HAP-1 (cell line): ENCODE results near the gene SOST.
A peak's percentile ranks its signal among the peaks of the same experiment; 100 is the strongest.

Source experiments
- DNase-seq, 2 experiments: peaks; one replicate each; pipeline ENCODE4 v3.0.0-alpha.2; 2016 to 2020; ENCODE audit warnings: low spot score in 2 of 2
- H3K27me3 ChIP-seq: fragments of 250-450 bp; sonication (Bioruptor Pico); 2 replicates; pipeline ENCODE4 v1.5.1; 2020; ENCODE audit warnings: low read depth, mild to moderate bottlenecking, moderate library complexity
- H3K36me3 ChIP-seq: fragments of 250-450 bp; sonication (Bioruptor Pico); replicated peaks from 2 replicates; pipeline ENCODE4 v1.5.1; 2020; ENCODE audit warnings: mild to moderate bottlenecking
- H3K4me1 ChIP-seq: fragments of 250-450 bp; sonication (Bioruptor Pico); 2 replicates; pipeline ENCODE4 v1.5.1; 2020; ENCODE audit warnings: mild to moderate bottlenecking
- H3K4me3 ChIP-seq: fragments of 250-450 bp; sonication (Bioruptor Pico); 2 replicates; pipeline ENCODE4 v1.5.1; 2020; ENCODE audit warnings: mild to moderate bottlenecking, moderate library complexity
- H3K9me3 ChIP-seq: fragments of 250-450 bp; sonication (Bioruptor Pico); 2 replicates; pipeline ENCODE4 v1.5.1; 2020; ENCODE audit warnings: mild to moderate bottlenecking, moderate library complexity
- in situ Hi-C: fragments of 300-500 bp; cut with MboI; formaldehyde crosslinking; loops from 3 replicates; pipeline ENCODE4 v1.14.3; 2020; ENCODE audit warnings: low sequenced_read_pairs, inconsistent platforms, mixed read lengths

The SOST gene

DNA sequence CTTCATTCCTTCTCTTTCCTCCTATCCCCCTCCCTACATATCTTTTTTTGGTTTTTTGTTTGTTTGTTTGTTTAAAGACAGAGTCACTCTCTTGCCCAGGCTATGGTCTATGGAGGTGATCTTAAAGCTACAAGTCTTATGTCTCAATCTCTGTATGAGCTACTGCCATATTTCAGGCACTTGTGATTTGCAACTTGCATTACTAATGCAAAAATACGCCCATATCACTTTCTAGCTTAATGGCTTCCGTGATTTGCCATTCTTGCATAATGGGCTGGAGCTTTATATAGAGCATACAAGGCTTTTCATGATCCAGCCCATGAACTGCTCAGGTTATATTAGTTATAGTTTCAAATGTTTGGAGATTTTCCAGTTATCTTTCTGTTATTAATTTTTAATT, 29.1 kb upstream of the SOST start:
- in situ Hi-C loops = no loop called here
- no peak for DNase-seq
- Histone ChIP-seq H3K27me3 (0 out of 2 replicates have a peak, but pooled peaks cover 4% of the 10 kb centered on the region), H3K4me1 (peaks cover 5% of the 10 kb centered on the region; the same call in 1 of the 2 replicates), H3K36me3 (no peaks in the 10 kb centered on the region), H3K9me3 (0 out of 2 replicates have a peak, but pooled peaks cover 3% of the 10 kb centered on the region), H3K4me3 (no peak overlapping the region)

DNA sequence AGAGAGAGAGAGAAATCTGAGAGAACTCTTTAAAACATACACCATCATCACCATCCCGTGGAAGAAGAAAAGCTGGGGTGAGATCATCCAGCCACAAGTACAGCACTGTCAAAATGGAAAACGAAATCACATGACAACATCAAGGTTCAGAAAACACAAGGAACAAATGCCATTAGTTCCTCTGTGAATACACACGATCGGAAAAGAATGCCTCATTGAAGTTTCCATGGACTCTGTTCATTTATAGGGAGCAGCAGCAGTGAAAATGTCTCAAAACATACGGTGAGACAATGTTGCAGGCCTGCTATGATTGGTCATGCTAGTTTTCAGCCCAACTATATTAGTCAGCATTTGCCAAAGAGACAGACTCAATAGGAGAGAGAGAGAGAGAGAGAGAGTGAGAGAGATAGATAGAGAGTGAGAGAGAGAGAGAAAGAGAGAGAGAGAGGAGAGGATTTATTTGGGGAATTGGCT, 26.1 kb upstream of the SOST start:
- no peaks in the 10 kb centered on the region for H3K4me1 ChIP-seq
- 0 out of 2 replicates have a peak, but pooled peaks cover 8% of the 10 kb centered on the region for H3K27me3 ChIP-seq
- in situ Hi-C loops = no loop called here
- DNase-seq = no peak
- no peak overlapping the region for H3K4me3 ChIP-seq
- H3K36me3 ChIP-seq = no peaks in the 10 kb centered on the region
- no peaks in the 10 kb centered on the region for H3K9me3 ChIP-seq

DNA sequence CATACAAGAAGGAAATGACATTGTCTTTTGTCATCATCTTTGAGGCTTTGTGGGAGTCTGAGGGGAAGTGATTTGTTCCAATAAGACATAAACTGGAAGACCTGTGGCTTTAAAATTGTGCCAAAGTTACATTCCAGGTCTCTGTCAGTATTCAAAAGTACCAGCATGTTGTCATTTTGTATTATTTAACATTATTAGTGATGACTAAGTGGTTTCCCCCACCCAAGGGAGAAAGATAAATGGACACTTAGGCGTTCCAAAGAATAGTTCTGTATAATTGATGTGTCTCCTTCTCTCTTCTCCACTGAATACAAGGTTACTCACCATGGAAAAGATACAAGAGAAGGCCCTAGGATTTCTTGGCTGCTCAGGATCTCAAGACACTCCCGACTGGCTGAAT, 25.5 kb upstream of the SOST start:
- Histone ChIP-seq H3K36me3 (no peaks in the 10 kb centered on the region), H3K4me1 (peaks cover 5% of the 10 kb centered on the region), H3K27me3 (0 out of 2 replicates have a peak, but pooled peaks cover 8% of the 10 kb centered on the region), H3K9me3 (no peaks in the 10 kb centered on the region), H3K4me3 (no peak overlapping the region)
- in situ Hi-C loops = no loop called here
- no peak for DNase-seq

DNA sequence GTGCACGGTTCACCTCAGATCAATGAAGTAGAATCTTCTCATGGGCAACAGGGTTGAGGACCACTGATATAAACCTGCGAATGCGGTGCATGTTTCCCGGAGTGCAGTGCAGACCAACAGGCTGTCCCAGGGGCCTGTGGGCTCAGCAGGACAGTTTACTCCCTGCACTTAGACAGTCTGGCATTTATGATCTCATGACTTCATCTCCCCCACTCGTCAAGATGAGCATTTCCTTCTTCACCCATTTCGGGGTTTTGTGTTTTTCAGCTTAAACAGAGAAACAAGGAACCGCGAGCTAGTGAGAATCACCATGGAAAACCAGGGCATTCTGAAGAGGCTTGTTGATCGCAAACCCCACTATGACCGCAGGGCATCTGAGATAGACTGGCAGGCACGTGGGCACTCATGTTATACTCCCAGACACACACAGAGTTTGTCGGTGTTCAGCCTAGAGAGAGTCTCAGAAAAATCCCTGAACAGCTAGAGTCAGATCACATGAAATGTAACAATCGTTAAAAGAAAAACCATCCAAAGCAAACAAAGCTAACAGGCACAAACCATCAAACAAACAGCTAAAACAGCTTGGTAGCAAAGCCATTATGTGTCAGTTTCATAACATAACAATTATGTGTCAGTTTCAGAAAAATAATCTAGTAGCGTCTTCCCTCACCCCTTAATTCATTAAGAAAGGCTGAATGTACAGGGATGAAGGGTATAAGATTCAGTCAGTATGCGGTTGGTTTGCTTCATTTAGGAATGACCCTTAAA, 24.5 kb upstream of the SOST start:
- Histone ChIP-seq H3K36me3 (no peaks in the 10 kb centered on the region; the same call in 1 of the 2 replicates), H3K4me1 (peaks cover 5% of the 10 kb centered on the region), H3K9me3 (no peaks in the 10 kb centered on the region), H3K4me3 (no peak overlapping the region), H3K27me3 (0 out of 2 replicates have a peak, but pooled peaks cover 8% of the 10 kb centered on the region)
- in situ Hi-C loops = no loop called here
- DNase-seq = no peak

DNA sequence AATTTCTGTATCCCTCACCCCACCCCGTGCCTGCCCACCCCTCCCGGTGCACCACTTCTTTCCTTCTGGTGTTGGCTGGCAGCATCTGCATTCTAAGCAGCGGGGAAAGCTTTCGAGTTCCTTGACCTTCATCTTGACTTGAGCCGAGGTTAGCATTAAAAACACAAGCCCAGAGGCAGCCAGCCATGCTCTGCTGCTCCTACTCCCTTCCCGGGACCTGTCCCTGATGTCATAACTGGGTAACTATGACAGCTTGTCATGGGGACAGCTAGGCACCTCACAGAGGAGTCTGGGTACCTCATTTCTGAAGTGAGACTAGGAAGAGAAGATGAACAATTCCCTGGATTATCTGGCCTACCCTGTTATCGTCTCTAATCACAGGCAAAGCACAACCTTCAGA, 21.5 kb upstream of the SOST start, which contains the start of gene CFAP97D1:
Gene CFAP97D1, plus strand, starts transcription at position 301 of the 400 bp plus-strand sequence. Its CDS starts 28 bp downstream, at position 329.
- no peak for DNase-seq
- peaks cover 5% of the 10 kb centered on the region for H3K36me3 ChIP-seq
- H3K9me3 ChIP-seq = no peaks in the 10 kb centered on the region
- 0 out of 2 replicates have a peak, but pooled peaks cover 8% of the 10 kb centered on the region for H3K27me3 ChIP-seq
- peaks cover 10% of the 10 kb centered on the region for H3K4me1 ChIP-seq
- in situ Hi-C loops = no loop called here
- peak within 1 kb of the TSS; percentile 86 for H3K4me3 ChIP-seq

DNA sequence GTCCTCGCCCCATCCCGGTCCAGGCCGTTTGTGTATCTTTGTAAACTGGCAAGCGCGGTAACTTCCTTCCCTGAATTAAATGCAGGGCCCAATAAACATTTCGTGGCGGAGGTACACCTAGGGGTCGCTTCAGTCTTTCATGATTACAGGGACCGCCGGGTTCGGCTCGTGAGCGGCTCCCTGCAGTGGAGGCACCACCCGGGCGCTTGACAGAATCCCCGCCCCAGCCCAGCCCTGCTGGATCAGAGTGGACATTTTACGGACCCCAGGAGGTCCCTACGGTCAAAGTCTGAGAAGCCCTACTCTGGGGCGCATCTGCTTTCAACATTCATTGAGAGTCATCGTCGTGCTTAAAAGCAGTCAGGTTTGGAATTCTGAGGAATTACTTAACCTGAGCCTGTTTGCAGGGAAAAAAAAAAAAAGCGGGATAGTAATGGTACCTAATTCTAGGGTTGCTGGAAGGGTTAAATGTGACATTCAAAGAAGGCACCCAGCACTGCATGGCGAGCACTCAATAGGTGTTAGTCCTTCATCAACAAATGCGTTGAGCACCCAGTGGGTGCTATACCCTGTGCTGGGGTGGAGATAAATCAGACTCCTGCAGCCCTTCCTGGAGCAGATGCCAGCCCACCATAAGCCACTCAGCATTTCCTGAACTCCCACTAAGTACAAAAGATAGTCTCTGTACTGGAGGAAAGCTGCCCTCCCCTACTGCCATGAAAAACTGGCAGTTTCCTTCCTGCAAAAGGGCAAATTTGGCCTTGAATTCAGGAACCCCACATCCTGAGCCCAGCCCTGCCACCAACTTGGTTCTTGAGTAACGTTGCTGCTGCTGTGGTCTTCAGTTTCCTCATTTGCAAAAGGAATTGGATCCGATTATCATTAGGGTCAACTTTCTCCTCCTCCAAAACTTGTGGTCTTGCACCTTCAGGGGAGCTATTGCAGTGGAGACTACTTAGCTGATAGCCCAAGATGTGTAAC, 20.8 kb upstream of the SOST start:
- peaks cover 10% of the 10 kb centered on the region for H3K36me3 ChIP-seq
- peaks cover 10% of the 10 kb centered on the region for H3K4me1 ChIP-seq
- DNase-seq = peak; percentile 52 to 75
- peak overlapping the region; percentile 86 for H3K4me3 ChIP-seq
- in situ Hi-C loops = no loop called here
- no peaks in the 10 kb centered on the region for H3K9me3 ChIP-seq
- 0 out of 2 replicates have a peak, but pooled peaks cover 8% of the 10 kb centered on the region for H3K27me3 ChIP-seq

DNA sequence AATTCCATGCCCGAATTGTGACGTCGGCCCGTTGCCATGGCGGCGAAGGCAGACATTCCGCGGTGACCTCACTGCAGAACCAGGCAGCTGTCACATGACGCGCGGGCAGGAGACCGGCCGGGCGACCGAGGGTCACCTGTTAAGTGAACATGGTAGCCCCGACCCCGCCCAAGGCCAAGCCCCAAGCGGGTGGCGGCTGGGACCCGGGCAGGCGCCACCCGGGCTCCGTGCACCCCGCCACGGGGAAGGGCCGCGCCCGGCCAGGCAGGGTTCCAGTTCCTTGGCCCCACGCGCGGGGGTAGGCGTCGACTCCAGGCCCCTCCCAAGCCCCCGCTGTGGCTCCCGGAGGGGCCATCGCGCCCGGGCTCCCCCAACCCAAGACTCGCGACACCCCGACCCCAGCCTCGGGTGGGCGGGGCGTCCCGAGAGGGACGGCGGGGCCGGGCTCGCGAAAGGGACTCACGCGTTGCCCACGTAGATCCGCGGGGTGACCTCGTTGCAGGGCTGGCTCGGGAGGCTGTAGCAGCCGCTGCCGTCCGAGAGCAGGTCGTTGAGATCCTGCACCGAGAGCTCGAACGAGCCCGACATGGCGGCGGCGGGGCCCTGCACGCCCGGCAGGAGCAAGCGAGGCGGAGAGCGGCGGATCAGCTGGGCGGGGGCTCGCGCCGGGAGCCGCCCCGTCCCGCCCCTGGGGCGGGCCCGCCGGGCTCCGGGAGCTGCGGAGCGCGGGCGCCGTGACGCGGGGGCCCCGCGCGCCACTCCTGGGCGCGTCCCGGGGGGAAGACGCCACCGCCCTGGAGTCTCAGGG, 19.9 kb upstream of the SOST start, which contains the start of gene DUSP3:
Gene DUSP3, minus strand, starts transcription at position 641 of the 808 bp plus-strand sequence. Its CDS starts 53 bp downstream, at position 588.
- Histone ChIP-seq H3K36me3 (peaks cover 16% of the 10 kb centered on the region), H3K4me1 (peaks cover 10% of the 10 kb centered on the region), H3K9me3 (no peaks in the 10 kb centered on the region), H3K4me3 (peak within 1 kb of the TSS; percentile 86), H3K27me3 (0 out of 2 replicates have a peak, but pooled peaks cover 8% of the 10 kb centered on the region)
- peak; percentile 66 to 91 for DNase-seq
- in situ Hi-C loops = no loop called here

DNA sequence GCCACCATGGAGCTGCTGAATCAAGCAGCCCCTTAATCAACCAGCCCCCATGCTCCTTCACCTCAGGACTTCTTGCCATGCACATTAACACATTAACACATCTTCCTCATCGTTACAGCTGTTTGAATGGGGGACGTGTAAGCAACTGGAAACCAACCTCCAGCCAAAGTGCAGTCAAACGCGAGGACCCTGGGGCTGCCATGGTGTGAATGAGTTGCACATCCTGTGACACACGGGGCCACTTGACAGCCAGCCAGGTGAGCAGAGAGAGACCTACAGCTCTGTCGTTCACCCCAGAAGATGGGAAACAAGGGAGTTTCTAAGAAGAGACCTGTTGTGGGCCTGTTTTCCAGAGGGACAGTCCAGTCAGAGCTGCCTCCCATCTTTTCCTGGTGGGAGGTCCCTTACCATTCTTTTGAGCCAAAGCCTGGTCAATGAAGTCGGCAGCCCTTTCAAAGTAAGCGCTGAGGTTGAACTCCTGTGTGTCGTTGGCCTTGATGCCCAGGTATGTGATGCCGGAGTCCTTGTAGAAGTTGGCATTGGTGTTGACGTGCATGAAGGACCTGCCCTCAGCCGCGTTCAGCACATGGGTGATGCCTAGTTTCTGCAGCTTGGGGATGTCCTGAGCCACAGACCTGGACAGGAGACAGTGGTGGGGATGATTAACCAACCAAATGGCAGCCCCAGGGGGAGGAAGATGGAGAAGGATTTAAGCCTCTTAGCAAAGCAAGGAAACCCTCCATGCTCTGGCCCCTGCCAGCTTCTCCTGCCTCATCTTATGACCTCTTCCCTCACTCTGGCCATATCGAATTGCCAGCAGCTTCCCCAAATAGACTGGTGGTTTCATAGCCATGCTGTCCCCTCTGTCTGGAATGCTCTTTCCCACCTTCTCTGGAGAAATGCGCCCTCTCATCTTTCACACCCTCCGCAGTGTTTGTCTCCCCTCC, 16.0 kb upstream of the SOST start:
- Histone ChIP-seq H3K4me1 (peaks cover 9% of the 10 kb centered on the region), H3K9me3 (no peaks in the 10 kb centered on the region), H3K36me3 (peaks cover 43% of the 10 kb centered on the region), H3K4me3 (no peak overlapping the region), H3K27me3 (no peaks in the 10 kb centered on the region)
- in situ Hi-C loops = loop anchor here (25.0 kb wide), 1 partner anchor 112 kb away; the partner anchor contains the start of gene MEOX1
- no peak for DNase-seq

DNA sequence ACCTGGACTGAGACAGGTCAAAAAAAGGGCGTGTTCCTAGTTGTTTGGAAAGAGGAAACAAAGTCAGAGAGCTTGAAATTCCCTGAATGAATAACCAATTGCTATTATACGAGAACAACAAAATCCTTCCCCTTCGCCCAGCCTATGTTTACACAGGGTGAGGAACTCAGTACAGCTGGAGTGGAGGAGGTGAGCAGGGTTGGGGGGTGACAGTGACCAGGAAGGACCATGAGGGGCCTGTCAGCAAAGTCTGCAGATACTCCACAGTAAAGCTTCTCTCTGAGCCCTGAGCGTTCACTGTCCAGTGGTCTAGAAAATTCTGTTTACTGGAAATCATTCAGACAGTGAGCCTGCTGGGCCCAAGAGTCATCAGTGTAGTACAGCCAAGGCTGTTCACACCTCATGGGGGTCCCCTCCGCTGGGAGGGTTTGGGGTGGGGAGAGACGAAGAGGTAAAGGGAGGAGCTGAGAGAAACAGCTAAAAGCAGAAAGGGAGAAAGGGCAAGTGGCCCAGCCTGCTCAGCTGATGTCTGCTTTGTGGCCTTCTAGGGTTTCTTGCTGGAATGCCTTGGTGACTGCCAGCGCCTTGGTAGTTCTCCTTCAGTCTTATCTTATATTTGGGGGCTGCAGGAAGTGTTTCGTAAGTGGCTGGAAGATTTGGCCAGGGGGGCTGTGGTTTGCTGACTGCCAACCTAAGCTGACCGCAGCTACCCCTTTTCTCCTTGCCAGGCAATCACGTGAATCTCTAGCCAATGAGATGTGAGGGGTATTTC, 14.5 kb upstream of the SOST start:
- H3K36me3 ChIP-seq = peaks cover 57% of the 10 kb centered on the region
- H3K9me3 ChIP-seq = no peaks in the 10 kb centered on the region
- in situ Hi-C loops = loop anchor here (25.0 kb wide), 1 partner anchor 111 kb away; the partner anchor contains the start of gene MEOX1

DNA sequence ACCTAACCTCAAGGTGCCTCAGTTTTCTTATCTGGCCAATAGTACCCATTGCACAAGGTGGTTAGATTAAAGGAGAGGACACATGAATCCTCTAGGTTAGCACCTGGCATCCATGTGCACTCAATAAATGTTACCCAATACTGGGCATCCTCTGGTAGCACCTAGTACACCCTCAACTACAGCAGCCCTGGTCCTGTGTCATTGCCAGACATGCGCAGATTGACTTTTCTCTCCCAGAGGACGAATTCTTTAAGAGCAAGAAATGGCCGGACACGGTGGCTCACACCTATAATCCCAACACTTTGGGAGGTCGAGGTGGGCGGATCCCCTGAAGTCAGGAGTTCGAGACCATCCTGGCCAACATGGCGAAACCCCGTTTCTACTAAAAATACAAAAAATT, 12.9 kb upstream of the SOST start:
- no peaks in the 10 kb centered on the region for H3K4me1 ChIP-seq
- peaks cover 52% of the 10 kb centered on the region for H3K36me3 ChIP-seq

More for the DNA sequence above, 14.5 kb upstream of the SOST start:
- Histone ChIP-seq H3K4me1 (peaks cover 5% of the 10 kb centered on the region), H3K4me3 (no peak overlapping the region), H3K27me3 (no peaks in the 10 kb centered on the region)
- no peak for DNase-seq

DNA sequence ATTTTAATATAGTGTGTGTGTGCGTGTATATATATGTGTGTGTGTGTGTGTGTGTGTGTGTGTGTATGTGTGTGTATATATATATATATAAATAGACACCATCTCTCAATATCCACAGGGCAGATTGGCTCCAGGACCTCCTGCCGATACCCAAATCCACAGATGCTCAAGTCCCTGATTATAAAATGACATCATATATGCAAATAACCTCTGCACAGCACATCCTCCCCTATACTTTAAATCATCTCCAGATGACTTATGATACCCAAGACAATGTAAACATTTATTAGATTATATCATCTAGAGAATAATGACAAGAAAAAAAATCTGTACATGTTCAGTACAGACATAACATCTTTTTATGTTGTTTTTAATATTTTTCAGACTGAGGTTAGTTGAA, 12.4 kb upstream of the SOST start:
- H3K4me3 ChIP-seq = no peak overlapping the region
- in situ Hi-C loops = loop anchor here (25.0 kb wide), 1 partner anchor 109 kb away; the partner anchor contains the start of gene MEOX1
- DNase-seq = no peak
- H3K4me1 ChIP-seq = no peaks in the 10 kb centered on the region
- H3K36me3 ChIP-seq = peaks cover 52% of the 10 kb centered on the region
- no peaks in the 10 kb centered on the region for H3K27me3 ChIP-seq
- H3K9me3 ChIP-seq = no peaks in the 10 kb centered on the region

More for the DNA sequence above, 12.9 kb upstream of the SOST start:
- H3K27me3 ChIP-seq = no peaks in the 10 kb centered on the region
- H3K9me3 ChIP-seq = no peaks in the 10 kb centered on the region
- DNase-seq = no peak
- H3K4me3 ChIP-seq = no peak overlapping the region
- in situ Hi-C loops = loop anchor here (25.0 kb wide), 1 partner anchor 109 kb away; the partner anchor contains the start of gene MEOX1
